Activated CD8-positive, alpha-beta memory T cell treated with anti-CD3 and anti-CD28 coated beads, Interleukin-2, amount 50 U/mL, for 1 hour (primary cell): ENCODE measurements around the gene ECD.

Experiments
- DNase-seq: peaks from one replicate; pipeline ENCODE4 v3.0.0-alpha.2; 2020; ENCODE audit errors: extremely low read depth

Gene ECD

GRCh38 chr10:73096449-73097304 is 71.1 kb downstream of the ECD start, which contains the start of gene P4HA1:
Gene P4HA1, minus strand, starts transcription at chr10:73096866. Its CDS starts 21,983 bp downstream, at chr10:73074883.
- peak; percentile 95 for DNase-seq

- peak; percentile 44 for DNase-seq
Observed at GRCh38 chr10:73096041-73096448, 71.8 kb downstream of the ECD start.

GRCh38 chr10:73095481-73096021 is 72.3 kb downstream of the ECD start:
- no peak for DNase-seq

GRCh38 chr10:73094986-73095480 is 72.8 kb downstream of the ECD start:
- no peak for DNase-seq

GRCh38 chr10:73093922-73094850 is 73.6 kb downstream of the ECD start:
- no peak for DNase-seq

- no peak for DNase-seq
Observed at GRCh38 chr10:73092830-73093229, 75.0 kb downstream of the ECD start.

GRCh38 chr10:73088304-73088703 is 79.5 kb downstream of the ECD start:
- no peak for DNase-seq

- no peak for DNase-seq
Observed at GRCh38 chr10:73086816-73087215, 81.0 kb downstream of the ECD start.

GRCh38 chr10:73084209-73084608 is 83.6 kb downstream of the ECD start:
- no peak for DNase-seq
